ENCODE data around the gene OAT.

Gene OAT

DNA sequence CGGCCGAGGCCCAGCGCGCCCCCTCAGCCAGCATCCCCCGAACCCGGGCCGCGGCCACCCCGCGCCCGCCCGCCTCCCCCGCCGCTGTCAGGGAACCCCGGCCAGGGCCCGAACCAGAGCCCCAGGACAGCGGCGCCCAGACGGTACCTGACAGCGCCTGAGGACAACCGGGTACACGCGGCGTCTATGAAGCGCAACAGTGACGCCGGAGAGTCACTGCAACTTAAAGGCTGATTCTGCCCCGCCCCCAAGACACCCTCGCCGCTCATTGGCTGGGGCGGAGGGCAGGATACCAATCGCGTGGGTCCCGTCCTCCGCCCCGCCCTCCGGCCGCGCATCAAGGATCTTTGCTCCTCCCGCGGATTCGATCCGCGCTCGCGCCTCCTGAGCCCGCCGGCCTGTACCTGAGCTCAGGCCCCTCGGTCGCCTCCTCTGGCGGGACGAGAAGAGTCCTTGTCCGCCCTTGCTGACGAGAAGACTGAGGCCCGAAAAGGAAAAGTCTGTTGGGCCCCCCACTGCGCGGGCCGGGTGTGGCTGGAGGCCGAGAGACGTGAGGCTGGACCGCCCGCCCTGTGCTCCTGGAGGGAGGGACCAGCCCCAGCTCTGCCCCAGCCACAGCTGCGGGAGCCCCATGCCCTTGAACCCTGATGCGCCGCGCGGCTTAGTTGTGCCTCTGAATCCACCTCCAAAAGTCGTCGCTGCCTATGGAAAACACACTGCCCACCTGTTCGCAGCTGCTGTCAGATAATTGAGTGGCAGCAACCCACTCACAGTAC is at the start of gene OAT:
Gene OAT (minus strand): TSS at position 198 of the 776 bp plus-strand sequence. CDS start 6,752 bp downstream, outside the sequence.
- Histone ChIP-seq H3K4me3 (peak within 1 kb of the TSS; percentile 86), H3K27ac (peak within 1 kb of the TSS; percentile 96 to 99)
- peak; percentile 94 for DNase-seq (ENCODE audit: low spot score)
- TF ChIP-seq, protein P1, sequence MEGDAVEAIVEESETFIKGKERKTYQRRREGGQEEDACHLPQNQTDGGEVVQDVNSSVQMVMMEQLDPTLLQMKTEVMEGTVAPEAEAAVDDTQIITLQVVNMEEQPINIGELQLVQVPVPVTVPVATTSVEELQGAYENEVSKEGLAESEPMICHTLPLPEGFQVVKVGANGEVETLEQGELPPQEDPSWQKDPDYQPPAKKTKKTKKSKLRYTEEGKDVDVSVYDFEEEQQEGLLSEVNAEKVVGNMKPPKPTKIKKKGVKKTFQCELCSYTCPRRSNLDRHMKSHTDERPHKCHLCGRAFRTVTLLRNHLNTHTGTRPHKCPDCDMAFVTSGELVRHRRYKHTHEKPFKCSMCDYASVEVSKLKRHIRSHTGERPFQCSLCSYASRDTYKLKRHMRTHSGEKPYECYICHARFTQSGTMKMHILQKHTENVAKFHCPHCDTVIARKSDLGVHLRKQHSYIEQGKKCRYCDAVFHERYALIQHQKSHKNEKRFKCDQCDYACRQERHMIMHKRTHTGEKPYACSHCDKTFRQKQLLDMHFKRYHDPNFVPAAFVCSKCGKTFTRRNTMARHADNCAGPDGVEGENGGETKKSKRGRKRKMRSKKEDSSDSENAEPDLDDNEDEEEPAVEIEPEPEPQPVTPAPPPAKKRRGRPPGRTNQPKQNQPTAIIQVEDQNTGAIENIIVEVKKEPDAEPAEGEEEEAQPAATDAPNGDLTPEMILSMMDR (IDR thresholded peaks at IDR 0.05): no peak

DNA sequence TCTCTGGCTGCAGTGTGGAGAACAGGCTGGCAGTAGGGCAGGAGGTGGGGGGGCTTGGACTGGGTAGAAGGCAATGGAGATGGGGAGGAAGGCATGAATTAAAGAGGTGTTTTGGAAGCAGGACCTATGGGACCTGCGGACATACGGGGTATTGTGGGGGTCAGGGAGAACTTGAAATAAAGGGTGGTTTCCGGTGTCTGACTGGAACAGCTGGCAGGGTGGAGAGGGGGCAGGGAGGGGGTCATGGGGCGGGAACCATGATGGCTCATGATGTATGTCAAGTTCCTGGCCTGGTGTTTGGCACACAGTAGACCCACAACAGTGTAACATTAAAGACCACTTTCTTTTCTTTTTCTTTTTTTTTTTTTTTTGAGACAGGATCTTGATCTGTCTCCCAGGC is 48.4 kb upstream of the OAT start:
- no peak overlapping the region for H3K27ac ChIP-seq
- DNase-seq (ENCODE audit: low spot score): no peak
- H3K4me3 ChIP-seq: no peak overlapping the region
- TF ChIP-seq, protein P1 (IDR thresholded peaks at IDR 0.05): no peak

DNA sequence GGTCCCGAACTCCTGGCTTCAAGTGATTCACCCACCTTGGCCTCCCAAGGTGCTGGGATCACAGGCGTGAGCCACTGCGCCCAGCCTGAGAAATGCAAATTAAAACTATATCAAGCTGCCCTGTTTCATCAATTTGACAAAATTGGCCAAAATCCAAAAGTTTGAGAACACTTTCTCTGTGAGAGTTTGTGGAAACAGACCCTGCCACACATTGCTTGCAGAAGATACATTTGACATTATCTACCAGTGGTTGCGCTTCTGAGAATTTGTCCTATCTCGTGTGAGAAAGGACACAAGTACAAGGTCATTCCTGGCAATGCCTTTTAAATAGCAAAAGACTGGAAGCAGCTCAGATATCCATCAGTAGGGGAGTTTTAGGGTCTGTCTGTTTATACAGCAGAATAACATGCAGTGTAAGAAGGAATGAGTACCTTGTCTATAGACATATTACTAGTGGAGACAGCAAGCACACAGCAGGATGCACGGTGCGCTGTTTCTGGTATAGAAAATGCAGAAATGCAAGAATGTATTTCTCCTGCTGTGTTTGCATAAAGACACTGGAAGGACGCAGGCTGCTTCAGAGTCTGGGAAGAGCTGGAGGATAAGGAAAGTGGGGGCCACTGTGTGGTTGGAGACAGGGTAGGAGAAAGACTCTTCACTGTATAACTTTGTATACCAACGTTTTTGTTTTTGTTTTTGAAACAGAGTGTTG is 47.2 kb upstream of the OAT start:
- DNase-seq (ENCODE audit: low spot score): no peak
- no peak overlapping the region for H3K4me3 ChIP-seq
- TF ChIP-seq, protein P1 (IDR thresholded peaks at IDR 0.05): no peak
- no peak overlapping the region for H3K27ac ChIP-seq

DNA sequence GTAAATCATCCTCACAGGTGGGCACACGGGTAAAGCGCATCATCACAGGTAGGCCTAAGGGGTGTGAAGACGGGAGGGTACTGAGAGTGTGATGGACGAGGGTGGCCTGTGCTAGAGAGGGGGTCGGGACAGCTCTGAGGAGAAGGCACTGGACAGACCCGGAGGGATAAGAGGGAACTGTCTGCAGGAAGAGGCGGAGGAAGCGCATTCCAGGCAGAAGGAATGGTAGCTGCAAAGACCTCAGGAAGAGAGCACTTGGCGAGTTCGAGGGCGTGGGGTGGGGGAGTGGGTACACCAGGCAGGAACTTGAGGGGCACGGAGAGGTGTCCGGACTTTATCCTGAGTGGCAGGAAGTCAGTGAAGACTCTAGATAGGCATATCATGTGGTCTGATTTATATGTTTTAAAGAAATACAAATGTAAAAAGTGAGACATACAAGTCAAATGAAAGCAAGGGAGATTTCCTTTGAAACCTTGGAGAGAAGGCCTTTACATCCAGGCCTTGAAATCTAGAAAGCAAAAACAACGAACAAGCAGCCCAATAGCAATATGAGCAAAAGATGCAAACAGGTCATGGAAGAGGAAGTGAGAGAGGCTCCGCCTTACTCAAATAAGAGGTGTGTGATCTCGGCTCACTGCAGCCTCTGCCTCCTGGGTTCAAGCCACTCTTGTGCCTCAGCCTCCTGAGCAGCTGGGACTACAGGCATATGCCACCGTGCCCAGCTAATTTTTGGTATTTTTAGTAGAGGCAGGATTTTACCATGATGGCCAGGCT is 46.5 kb upstream of the OAT start:
- DNase-seq (ENCODE audit: low spot score): no peak
- TF ChIP-seq, protein P1 (IDR thresholded peaks at IDR 0.05): no peak
- H3K4me3 ChIP-seq: no peak overlapping the region
- H3K27ac ChIP-seq: no peak overlapping the region

DNA sequence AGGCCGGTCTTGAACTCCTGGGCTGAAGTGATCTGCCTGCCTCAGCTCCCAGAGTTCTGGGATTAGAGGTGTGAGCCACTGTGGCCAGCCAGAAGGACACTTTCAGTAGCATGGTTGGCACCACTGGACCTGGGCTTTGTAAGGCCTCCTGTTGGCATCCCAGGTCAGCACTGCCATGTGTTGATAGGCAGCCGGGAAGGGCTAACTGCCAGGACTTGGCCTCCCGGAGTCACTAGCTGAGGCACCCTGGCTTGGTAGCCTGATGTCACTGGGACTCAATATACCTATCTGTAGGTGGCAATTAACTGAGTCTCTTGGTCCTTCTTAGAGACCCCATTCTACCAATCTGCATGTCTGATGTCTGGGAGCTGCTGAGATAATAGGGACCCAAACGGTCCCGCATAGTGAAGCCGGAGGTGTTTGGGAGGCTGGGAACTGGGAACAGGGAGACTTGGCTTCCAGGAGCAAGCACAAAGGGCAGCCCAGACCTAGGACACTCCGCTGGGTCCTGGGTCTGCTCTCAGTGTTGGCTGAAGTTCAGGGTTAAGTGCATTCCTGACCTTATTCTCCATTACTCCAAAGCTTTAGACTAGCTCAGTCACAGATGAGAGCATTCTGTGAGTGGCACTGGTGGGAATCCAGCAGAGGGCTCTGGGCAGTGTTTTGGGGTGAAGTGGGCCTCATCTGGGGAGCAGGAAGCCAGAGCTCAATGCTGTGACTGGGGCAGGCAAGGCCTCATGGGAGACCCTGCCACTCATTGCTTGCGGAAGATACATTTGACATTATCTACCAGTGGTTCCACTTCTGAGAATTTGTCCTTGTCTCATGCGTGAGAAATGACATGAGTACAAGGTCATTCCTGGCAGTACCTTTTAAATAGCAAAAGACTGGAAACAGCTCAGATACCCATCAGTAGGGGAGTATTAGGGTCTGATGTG is 45.6 kb upstream of the OAT start:
- no peak for DNase-seq (ENCODE audit: low spot score)
- Histone ChIP-seq H3K27ac (no peak overlapping the region), H3K4me3 (no peak overlapping the region)
- TF ChIP-seq, protein P1 (IDR thresholded peaks at IDR 0.05): no peak

DNA sequence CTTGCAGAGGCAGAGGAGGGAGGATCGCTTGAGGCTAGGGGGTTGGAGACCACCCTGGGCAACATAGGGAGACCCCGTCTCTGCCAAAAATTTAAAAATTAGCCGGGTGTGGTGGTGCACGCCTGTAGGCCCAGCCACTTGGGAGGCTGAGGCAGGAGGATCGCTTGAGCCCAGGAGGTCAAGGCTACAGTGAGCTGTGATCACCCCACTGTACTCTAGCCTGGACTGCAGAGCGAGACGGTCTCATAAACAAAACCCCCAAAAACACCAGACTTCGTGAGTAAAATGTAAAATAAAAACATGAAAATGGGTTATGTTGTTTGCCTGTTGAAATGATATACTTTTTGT is 43.6 kb upstream of the OAT start:
- TF ChIP-seq, protein P1 (IDR thresholded peaks at IDR 0.05): no peak
- Histone ChIP-seq H3K27ac (peak overlapping the region in 1 of 2 donors; percentile 93), H3K4me3 (peak overlapping the region; percentile 84)
- DNase-seq (ENCODE audit: low spot score): no peak
